Thyroid gland (tissue), 4 donors: ENCODE results near the gene GRIK4. TPM values are rescaled to one million over a fixed set of nuclear protein-coding genes. Genes with fewer than 3 reads are reported as not detected.

ENCODE experiments used
- DNase-seq, 2 donors: peaks; one replicate each; pipeline ENCODE4 v3.0.0-alpha.2; 2019
- H3K27ac ChIP-seq, 3 donors: fragments of 200-600 bp; sonication (generic); 1 replicate in 2 of 3; 2 replicates in 1 of 3; pipeline ENCODE4 v1.5.1; 2016 to 2019; ENCODE audit warnings: mild to moderate bottlenecking in 1 of 3, moderate library complexity in 1 of 3
- H3K27me3 ChIP-seq: fragments of 200-600 bp; sonication (generic); one replicate; pipeline ENCODE4 v1.5.1; 2019
- H3K36me3 ChIP-seq, 2 donors: fragments of 200-600 bp; sonication (generic); one replicate each; pipeline ENCODE4 v1.5.1; 2016 to 2019
- H3K4me1 ChIP-seq, 2 donors: fragments of 200-600 bp; sonication (generic); one replicate each; pipeline ENCODE4 v1.5.1; 2017 to 2019
- H3K4me3 ChIP-seq, 3 donors: fragments of 200-600 bp; sonication (generic); replicated peaks in 1 of 3; 1 replicate in 2 of 3; 2 replicates in 1 of 3; pipeline ENCODE4 v1.5.1; 2016; ENCODE audit warnings: mild to moderate bottlenecking in 1 of 3
- H3K9me3 ChIP-seq: fragments of 200-600 bp; sonication (generic); one replicate; pipeline ENCODE4 v1.5.1; 2017
- POLR2A ChIP-seq, 2 donors: fragments of 450-650 bp; IDR thresholded peaks; one replicate each; pipeline ENCODE4 v1.6.1; 2017; ENCODE audit warnings: antibody characterized with exemption in 2 of 2, mild to moderate bottlenecking in 2 of 2, moderate library complexity in 1 of 2
- WGBS, 2 donors: methylation state at CpG; one replicate each; pipeline ENCODE4 v1.1.5; 2017; 5-methylcytosine and 5-hydroxymethylcytosine counted together
- intact Hi-C: fragments of 100-400 bp; cut with DNase I; formaldehyde crosslinking; loops from one replicate; pipeline ENCODE4 v1.15.1; 2023
- total RNA-seq, 4 donors: library from RNA; depleted of rRNA; stranded (reverse); fragments of >200 nt; gene quantifications; one replicate each; pipeline ENCODE4 v1.2.3, GENCODE V29; 2016
- TF ChIP-seq, protein P1 (sequence below), 6 experiments: fragments of 200-600 bp in 3 of 6; fragments of 450-650 bp in 3 of 6; sonication (generic) in 3 of 6; IDR thresholded peaks; one replicate each; pipeline ENCODE4 v1.5.1; 2016 to 2019; ENCODE audit warnings: antibody characterized with exemption in 6 of 6, mild to moderate bottlenecking in 2 of 6, inconsistent platforms in 1 of 6, moderate library complexity in 1 of 6

Gene GRIK4
- total RNA-seq, 4 donors from 2014 or later, result 0.54 to 3.7 (median 0.99) TPM

DNA sequence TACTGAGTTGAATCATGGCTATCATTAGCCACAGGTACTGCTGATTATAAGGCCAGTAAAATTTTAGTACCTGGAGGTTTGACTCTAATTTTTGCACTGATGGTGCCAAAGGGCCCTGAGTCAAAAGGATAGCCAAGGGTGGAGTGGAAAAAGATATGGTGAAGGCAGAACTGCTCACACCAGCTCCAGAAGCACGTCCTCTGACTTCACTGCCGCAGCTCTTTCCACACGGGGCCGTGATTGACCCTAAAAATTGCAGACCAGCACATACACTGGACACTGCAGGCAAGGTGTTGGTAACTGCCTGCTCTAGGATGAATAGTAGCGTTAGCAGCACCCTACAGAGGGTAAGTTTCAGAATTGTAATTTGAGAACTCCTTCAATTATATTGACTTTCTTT is 25.4 kb upstream of the GRIK4 start:
- TF ChIP-seq, protein P1, sequence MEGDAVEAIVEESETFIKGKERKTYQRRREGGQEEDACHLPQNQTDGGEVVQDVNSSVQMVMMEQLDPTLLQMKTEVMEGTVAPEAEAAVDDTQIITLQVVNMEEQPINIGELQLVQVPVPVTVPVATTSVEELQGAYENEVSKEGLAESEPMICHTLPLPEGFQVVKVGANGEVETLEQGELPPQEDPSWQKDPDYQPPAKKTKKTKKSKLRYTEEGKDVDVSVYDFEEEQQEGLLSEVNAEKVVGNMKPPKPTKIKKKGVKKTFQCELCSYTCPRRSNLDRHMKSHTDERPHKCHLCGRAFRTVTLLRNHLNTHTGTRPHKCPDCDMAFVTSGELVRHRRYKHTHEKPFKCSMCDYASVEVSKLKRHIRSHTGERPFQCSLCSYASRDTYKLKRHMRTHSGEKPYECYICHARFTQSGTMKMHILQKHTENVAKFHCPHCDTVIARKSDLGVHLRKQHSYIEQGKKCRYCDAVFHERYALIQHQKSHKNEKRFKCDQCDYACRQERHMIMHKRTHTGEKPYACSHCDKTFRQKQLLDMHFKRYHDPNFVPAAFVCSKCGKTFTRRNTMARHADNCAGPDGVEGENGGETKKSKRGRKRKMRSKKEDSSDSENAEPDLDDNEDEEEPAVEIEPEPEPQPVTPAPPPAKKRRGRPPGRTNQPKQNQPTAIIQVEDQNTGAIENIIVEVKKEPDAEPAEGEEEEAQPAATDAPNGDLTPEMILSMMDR (IDR thresholded peaks at IDR 0.05), result no peak
- TF ChIP-seq POLR2A (IDR thresholded peaks at IDR 0.05), result no peak
- H3K4me1 ChIP-seq, result no peaks in the 10 kb centered on the region
- WGBS, 2 donors, result 95 to 99% methylated on average over 5 of the region's 5 CpGs
- no peaks in the 10 kb centered on the region for H3K27me3 ChIP-seq
- H3K4me3 ChIP-seq, result no peak overlapping the region
- H3K9me3 ChIP-seq, result no peaks in the 10 kb centered on the region
- intact Hi-C loops, result no loop called here
- H3K27ac ChIP-seq, result no peak overlapping the region
- peaks cover 30 to 46% of the 10 kb centered on the region in 2 donors for H3K36me3 ChIP-seq
- DNase-seq, result no peak

DNA sequence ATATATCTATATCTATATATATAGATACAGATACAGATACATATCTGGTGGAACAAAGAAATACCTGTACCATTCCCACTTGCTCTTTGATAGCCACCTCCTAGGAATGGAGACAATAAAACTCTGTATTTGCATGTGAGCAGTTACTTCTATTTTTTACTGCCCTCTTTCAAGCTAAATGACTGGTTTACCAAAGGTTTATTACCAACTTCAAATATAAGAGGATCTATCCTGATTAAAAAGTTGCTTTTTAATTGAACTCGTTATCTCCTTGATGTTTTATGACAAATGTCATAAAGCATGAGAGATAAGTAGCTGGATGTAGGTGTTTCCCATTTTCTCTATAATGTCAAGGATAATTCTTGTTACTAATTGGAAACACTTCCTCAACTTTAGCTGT is 21.7 kb upstream of the GRIK4 start:
- WGBS, 2 donors, result 98 to 100% methylated on average over 1 of the region's 1 CpG
- Histone ChIP-seq H3K27ac (no peak overlapping the region), H3K4me3 (no peak overlapping the region), H3K9me3 (no peaks in the 10 kb centered on the region), H3K4me1 (peaks cover 0 to 1% of the 10 kb centered on the region in 2 donors), H3K27me3 (no peaks in the 10 kb centered on the region), H3K36me3 (peaks cover 15 to 16% of the 10 kb centered on the region in 2 donors)
- intact Hi-C loops, result no loop called here
- DNase-seq, result no peak
- TF ChIP-seq, protein P1 (IDR thresholded peaks at IDR 0.05), result no peak
- TF ChIP-seq POLR2A (IDR thresholded peaks at IDR 0.05), result no peak

DNA sequence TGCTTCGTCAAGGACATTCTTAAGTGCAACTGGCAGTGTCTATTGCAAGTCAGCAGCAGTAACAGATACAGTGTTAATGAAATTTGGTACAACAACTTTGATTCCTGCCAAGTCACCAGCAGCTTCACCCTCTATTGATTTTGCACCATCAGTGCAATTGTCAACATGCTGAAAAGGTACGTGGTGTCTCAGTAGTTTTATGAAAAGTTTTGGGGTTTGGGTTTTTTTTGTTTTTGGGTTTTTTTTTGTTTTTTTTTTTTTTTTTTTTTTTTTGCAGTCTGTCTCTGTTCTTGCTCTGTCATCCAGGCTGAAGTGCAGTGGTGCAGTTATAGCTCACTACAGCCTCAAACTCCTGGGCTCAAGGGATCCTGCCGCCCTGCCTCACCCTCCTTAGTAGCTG is 19.1 kb upstream of the GRIK4 start:
- intact Hi-C loops, result no loop called here
- TF ChIP-seq, protein P1 (IDR thresholded peaks at IDR 0.05), result no peak
- no peak for TF ChIP-seq POLR2A (IDR thresholded peaks at IDR 0.05)
- no peak for DNase-seq
- peak overlapping the region in 1 of 3 donors; percentile 19 for H3K27ac ChIP-seq
- no peaks in the 10 kb centered on the region for H3K9me3 ChIP-seq
- H3K36me3 ChIP-seq, result no peaks in the 10 kb centered on the region
- peaks cover 13 to 20% of the 10 kb centered on the region in 2 donors for H3K4me1 ChIP-seq
- H3K27me3 ChIP-seq, result no peaks in the 10 kb centered on the region
- no peak overlapping the region for H3K4me3 ChIP-seq
- WGBS, 2 donors, result 61 to 65% methylated on average over 3 of the region's 3 CpGs

DNA sequence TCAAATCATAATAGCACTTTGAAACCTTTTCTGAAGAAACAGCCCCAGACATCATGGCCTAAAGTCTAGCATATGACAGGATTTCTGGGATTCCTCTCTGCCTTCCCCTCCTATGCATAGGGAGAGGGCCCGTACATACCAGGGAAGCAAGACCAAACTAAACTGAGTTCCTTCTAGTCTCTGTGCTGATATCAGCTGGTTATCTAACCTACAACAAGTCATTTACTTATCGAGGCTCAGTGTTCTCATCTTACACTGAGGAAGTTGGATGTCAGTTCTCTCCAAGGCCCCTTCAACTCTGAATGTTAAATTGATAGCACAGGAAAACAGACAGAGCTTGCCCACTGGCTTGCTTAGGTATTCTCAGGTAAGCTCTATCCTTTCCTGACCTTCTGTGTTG is 17.0 kb upstream of the GRIK4 start:
- 50 to 58% methylated on average over 2 of the region's 2 CpGs for WGBS, 2 donors
- peaks cover 13 to 22% of the 10 kb centered on the region in 2 donors for H3K4me1 ChIP-seq
- H3K27ac ChIP-seq, result peak overlapping the region in 1 of 3 donors; percentile 3
- no peaks in the 10 kb centered on the region for H3K9me3 ChIP-seq
- TF ChIP-seq, protein P1 (IDR thresholded peaks at IDR 0.05), result no peak
- DNase-seq, result no peak
- intact Hi-C loops, result no loop called here
- no peaks in the 10 kb centered on the region for H3K27me3 ChIP-seq
- no peaks in the 10 kb centered on the region for H3K36me3 ChIP-seq
- H3K4me3 ChIP-seq, result no peak overlapping the region

DNA sequence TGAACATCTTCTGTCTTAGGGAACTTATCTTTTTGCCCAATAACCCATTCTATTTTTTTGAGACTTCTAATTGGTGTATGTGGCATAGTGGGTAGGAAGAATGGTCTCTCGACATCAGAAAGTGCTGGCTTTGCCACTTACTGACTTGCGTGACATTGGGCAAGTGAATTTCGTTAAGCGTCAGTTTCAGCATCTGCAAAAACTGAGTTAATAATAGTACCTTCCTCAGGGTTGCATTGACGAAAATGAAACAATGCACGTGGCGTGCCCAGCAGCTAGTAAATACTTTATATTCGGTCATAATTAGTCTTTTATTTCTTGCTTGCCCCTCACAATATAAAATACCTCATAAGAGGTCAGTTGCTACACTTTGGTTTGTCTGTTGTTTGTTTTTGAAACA is 12.5 kb upstream of the GRIK4 start:
- Histone ChIP-seq H3K4me3 (no peak overlapping the region), H3K9me3 (no peaks in the 10 kb centered on the region), H3K27ac (no peak overlapping the region), H3K27me3 (no peaks in the 10 kb centered on the region), H3K4me1 (peaks cover 17 to 39% of the 10 kb centered on the region in 2 donors), H3K36me3 (no peaks in the 10 kb centered on the region)
- DNase-seq, result no peak
- intact Hi-C loops, result no loop called here
- 96 to 97% methylated on average over 8 of the region's 8 CpGs for WGBS, 2 donors
- TF ChIP-seq, protein P1 (IDR thresholded peaks at IDR 0.05), result no peak
- no peak for TF ChIP-seq POLR2A (IDR thresholded peaks at IDR 0.05)
